ENCODE measurements around the gene ADAMTS15. TPM values are rescaled to one million over a fixed set of nuclear protein-coding genes. Genes with fewer than 3 reads are reported as not detected.

The ADAMTS15 gene
- total RNA-seq, 4 donors from 2014 or later = 1.6 to 8.2 (median 2.4) TPM

DNA sequence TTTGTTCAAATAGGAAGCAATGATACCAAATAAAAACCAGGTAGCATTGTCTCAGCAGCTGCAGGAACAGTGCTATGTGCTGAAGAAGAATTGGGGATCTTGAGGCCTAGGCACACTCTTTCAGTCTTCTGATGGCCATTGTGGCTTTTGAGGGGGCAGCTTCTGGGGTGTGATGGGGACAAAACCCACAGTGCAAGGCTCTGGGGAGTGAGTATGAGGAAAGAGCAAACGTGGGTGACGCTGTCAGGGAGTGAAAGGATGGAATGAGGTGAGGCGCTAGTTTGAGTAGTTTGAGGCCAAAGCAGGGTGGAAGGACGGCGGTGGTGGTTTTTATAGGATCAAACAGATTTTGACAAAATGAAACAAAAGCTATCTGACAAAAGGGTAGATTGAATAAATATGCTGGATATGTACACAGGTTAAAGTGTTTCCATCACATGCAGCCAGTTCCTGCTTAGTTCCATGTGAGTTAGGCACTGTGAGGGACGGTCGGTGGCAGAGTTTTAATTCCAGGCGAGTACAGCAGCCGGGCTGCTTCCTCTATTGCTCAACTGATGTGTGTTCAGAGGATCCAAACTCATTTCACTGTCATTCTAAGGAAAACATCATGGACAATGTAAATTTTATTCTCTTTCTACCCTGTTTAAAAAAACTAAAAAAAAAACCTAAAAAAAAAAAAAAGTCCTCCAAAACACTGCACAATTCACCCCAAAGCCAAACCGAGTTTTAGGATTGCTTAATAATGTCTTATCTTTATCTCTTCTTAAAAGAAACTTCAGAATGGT lies 18.9 kb downstream of the ADAMTS15 start:
- intact Hi-C loops (cut with DNase I; ENCODE audit: low total_unique reads) (no loop called here), in situ Hi-C loops (cut with MboI; ENCODE audit: low pct_ligation_motif_present in 1 of 4, low pct_unique_long_range_greater_than_20kb in 1 of 4, low sequenced_read_pairs in 3 of 4) (no loop called here)
- no peaks in the 10 kb centered on the region for H3K4me1 ChIP-seq
- no peaks in the 10 kb centered on the region for H3K36me3 ChIP-seq
- H3K4me3 ChIP-seq = no peak overlapping the region
- DNase-seq = no peak
- 84 to 90% methylated on average over 9 to 10 of the region's 10 CpGs for WGBS, 2 donors (ENCODE audit: low coverage in 1 of 2)
- H3K27ac ChIP-seq = no peak overlapping the region
- H3K9me3 ChIP-seq = no peaks in the 10 kb centered on the region
- no peaks in the 10 kb centered on the region for H3K27me3 ChIP-seq
- TF ChIP-seq EP300 (IDR thresholded peaks at IDR 0.05; ENCODE audit: low read depth) (no peak), POLR2A (IDR thresholded peaks at IDR 0.05) (no peak), POLR2AphosphoS5 (IDR thresholded peaks at IDR 0.05) (no peak)
- TF ChIP-seq, protein P1, sequence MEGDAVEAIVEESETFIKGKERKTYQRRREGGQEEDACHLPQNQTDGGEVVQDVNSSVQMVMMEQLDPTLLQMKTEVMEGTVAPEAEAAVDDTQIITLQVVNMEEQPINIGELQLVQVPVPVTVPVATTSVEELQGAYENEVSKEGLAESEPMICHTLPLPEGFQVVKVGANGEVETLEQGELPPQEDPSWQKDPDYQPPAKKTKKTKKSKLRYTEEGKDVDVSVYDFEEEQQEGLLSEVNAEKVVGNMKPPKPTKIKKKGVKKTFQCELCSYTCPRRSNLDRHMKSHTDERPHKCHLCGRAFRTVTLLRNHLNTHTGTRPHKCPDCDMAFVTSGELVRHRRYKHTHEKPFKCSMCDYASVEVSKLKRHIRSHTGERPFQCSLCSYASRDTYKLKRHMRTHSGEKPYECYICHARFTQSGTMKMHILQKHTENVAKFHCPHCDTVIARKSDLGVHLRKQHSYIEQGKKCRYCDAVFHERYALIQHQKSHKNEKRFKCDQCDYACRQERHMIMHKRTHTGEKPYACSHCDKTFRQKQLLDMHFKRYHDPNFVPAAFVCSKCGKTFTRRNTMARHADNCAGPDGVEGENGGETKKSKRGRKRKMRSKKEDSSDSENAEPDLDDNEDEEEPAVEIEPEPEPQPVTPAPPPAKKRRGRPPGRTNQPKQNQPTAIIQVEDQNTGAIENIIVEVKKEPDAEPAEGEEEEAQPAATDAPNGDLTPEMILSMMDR (IDR thresholded peaks at IDR 0.05) = no peak

DNA sequence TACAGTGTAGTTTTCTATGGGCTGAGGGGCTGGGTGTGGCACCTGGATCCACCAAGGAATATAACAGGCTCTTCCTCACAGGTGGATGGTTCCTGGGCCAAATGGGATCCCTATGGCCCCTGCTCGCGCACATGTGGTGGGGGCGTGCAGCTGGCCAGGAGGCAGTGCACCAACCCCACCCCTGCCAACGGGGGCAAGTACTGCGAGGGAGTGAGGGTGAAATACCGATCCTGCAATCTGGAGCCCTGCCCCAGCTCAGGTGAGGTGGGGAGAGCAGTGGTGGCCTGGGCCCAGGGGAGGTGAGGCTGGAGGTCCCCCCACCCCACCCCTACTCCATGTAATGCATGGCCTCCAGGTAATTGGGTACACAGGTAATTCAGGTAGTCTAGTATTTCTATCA lies 20.7 kb downstream of the ADAMTS15 start:
- H3K36me3 ChIP-seq = no peaks in the 10 kb centered on the region
- WGBS, 2 donors (ENCODE audit: low coverage in 1 of 2) = 87 to 100% methylated on average over 6 of the region's 6 CpGs
- in situ Hi-C loops (cut with MboI; ENCODE audit: low pct_ligation_motif_present in 1 of 4, low pct_unique_long_range_greater_than_20kb in 1 of 4, low sequenced_read_pairs in 3 of 4) (no loop called here), intact Hi-C loops (cut with DNase I; ENCODE audit: low total_unique reads) (no loop called here)
- H3K4me3 ChIP-seq = no peak overlapping the region
- H3K27me3 ChIP-seq = no peaks in the 10 kb centered on the region
- H3K27ac ChIP-seq = no peak overlapping the region
- TF ChIP-seq POLR2A (IDR thresholded peaks at IDR 0.05) = no peak
- TF ChIP-seq, protein P1 (IDR thresholded peaks at IDR 0.05) = no peak
- no peak for TF ChIP-seq EP300 (IDR thresholded peaks at IDR 0.05; ENCODE audit: low read depth)
- no peak for TF ChIP-seq POLR2AphosphoS5 (IDR thresholded peaks at IDR 0.05)
- H3K4me1 ChIP-seq = no peaks in the 10 kb centered on the region
- DNase-seq = no peak
- no peaks in the 10 kb centered on the region for H3K9me3 ChIP-seq

DNA sequence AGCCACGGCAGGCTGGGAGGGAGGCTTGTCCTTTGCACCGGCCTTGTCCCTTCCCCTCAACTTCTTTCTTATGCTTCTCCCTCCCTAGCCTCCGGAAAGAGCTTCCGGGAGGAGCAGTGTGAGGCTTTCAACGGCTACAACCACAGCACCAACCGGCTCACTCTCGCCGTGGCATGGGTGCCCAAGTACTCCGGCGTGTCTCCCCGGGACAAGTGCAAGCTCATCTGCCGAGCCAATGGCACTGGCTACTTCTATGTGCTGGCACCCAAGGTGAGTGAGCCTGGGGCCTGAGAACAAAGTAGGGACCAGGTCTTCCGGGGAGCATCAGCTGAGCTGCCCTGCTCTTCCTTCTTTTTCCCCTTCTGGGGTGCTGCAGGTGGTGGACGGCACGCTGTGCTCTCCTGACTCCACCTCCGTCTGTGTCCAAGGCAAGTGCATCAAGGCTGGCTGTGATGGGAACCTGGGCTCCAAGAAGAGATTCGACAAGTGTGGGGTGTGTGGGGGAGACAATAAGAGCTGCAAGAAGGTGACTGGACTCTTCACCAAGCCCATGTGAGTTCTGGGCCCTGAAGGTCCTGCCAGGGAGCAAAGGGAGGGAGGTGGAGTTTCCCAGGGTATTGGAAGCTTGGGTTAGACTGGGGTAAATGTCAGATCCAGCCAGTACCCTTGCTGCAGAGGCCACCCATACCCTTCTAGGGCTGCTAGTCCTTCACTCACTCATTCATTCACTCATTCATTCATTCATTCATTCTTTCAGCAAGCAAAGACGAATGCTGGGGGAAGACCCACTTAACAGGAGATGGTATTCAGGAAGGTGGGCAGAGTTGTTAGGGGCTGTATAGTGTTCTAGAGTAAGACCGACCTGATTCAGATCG lies 22.6 kb downstream of the ADAMTS15 start:
- intact Hi-C loops (cut with DNase I; ENCODE audit: low total_unique reads) = no loop called here
- TF ChIP-seq EP300 (IDR thresholded peaks at IDR 0.05; ENCODE audit: low read depth) = no peak
- no peak for TF ChIP-seq POLR2A (IDR thresholded peaks at IDR 0.05)
- TF ChIP-seq, protein P1 (IDR thresholded peaks at IDR 0.05) = no peak
- TF ChIP-seq POLR2AphosphoS5 (IDR thresholded peaks at IDR 0.05) = no peak
- no peak for DNase-seq
- WGBS, 2 donors (ENCODE audit: low coverage in 1 of 2) = 90% methylated on average over 20 of the region's 20 CpGs; no CpG with 5 or more reads in 1 of the 2 donors
- Histone ChIP-seq H3K4me1 (no peaks in the 10 kb centered on the region), H3K27ac (no peak overlapping the region), H3K4me3 (no peak overlapping the region), H3K36me3 (no peaks in the 10 kb centered on the region), H3K27me3 (no peaks in the 10 kb centered on the region), H3K9me3 (no peaks in the 10 kb centered on the region)
- in situ Hi-C loops (cut with MboI; ENCODE audit: low pct_ligation_motif_present in 1 of 4, low pct_unique_long_range_greater_than_20kb in 1 of 4, low sequenced_read_pairs in 3 of 4) = no loop called here

DNA sequence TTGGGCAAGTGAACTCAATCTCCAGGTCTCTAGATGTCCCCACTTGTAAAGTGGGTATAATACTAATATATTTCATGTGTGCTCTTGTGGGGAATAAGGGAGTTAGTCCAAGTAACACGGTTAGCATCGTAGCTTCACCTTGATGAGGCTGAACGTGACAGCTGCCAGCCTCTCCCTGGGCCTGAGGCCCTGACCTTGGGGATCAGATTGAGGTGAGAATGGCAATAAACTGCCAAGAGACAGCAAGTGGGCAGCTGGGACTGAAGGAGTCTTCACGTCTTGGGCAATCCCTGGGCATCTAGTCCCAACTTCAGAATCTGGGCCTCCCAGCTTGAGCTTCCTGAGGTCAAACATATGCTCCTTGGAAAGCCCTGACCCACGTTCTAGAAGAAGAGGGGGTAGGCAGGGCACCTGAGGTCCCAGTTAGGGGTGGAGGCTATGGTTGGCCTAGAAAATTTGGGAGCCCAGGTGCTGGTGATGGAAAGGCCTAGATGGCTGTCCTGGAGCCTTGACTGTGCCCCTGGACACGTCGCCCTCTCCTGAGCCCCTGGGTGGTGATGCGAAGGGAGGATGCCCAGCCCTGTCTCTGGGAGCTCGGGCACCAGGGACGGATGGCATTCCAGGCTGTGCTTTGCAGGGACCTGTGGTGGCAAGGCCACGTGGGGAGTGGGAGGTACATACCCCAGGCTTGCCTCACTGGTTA lies 23.4 kb downstream of the ADAMTS15 start:
- Histone ChIP-seq H3K27ac (no peak overlapping the region), H3K9me3 (no peaks in the 10 kb centered on the region), H3K4me3 (no peak overlapping the region), H3K27me3 (no peaks in the 10 kb centered on the region), H3K36me3 (no peaks in the 10 kb centered on the region), H3K4me1 (peaks cover 0 to 3% (median 0%) of the 10 kb centered on the region in 4 donors)
- in situ Hi-C loops (cut with MboI; ENCODE audit: low pct_ligation_motif_present in 1 of 4, low pct_unique_long_range_greater_than_20kb in 1 of 4, low sequenced_read_pairs in 3 of 4) (no loop called here), intact Hi-C loops (cut with DNase I; ENCODE audit: low total_unique reads) (no loop called here)
- no peak for DNase-seq
- TF ChIP-seq POLR2AphosphoS5 (IDR thresholded peaks at IDR 0.05) = no peak
- no peak for TF ChIP-seq EP300 (IDR thresholded peaks at IDR 0.05; ENCODE audit: low read depth)
- TF ChIP-seq POLR2A (IDR thresholded peaks at IDR 0.05) = no peak
- TF ChIP-seq, protein P1 (IDR thresholded peaks at IDR 0.05) = no peak
- 85% methylated on average over 11 of the region's 11 CpGs; no CpG with 5 or more reads in 1 of the 2 donors for WGBS, 2 donors (ENCODE audit: low coverage in 1 of 2)
